ENCODE data around the gene ITPR3. TPM values are rescaled to one million over a fixed set of nuclear protein-coding genes. Genes with fewer than 3 reads are reported as not detected.
A peak's percentile ranks its signal among the peaks of the same experiment; 100 is the strongest.

ITPR3 gene
- total and polyA plus RNA-seq, 2 of the 13 experiments (the other 11 are each of a cell fraction or from before 2014, with no cell fraction given) = 3.8 to 21.4 TPM

- TF ChIP-seq, protein P1, sequence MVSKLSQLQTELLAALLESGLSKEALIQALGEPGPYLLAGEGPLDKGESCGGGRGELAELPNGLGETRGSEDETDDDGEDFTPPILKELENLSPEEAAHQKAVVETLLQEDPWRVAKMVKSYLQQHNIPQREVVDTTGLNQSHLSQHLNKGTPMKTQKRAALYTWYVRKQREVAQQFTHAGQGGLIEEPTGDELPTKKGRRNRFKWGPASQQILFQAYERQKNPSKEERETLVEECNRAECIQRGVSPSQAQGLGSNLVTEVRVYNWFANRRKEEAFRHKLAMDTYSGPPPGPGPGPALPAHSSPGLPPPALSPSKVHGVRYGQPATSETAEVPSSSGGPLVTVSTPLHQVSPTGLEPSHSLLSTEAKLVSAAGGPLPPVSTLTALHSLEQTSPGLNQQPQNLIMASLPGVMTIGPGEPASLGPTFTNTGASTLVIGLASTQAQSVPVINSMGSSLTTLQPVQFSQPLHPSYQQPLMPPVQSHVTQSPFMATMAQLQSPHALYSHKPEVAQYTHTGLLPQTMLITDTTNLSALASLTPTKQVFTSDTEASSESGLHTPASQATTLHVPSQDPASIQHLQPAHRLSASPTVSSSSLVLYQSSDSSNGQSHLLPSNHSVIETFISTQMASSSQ (IDR thresholded peaks at IDR 0.05; ENCODE audit: low read depth) = no peak
- TF ChIP-seq, protein P1 (CRISPR knock-in tag; IDR thresholded peaks at IDR 0.05; ENCODE audit: borderline replicate concordance) = peak; percentile 55; the same call in 1 of the 2 replicates
- TF ChIP-seq ZNF792 (CRISPR knock-in tag; IDR thresholded peaks at IDR 0.05) (peak; percentile 46; the same call in 1 of the 2 replicates), ZNF879 (CRISPR knock-in tag; IDR thresholded peaks at IDR 0.05) (peak; percentile 98), CAMTA2 (CRISPR knock-in tag; IDR thresholded peaks at IDR 0.05; ENCODE audit: borderline replicate concordance) (0 out of 2 replicates have a peak, but pooled peaks have one; percentile 88), HOXA7 (CRISPR knock-in tag; IDR thresholded peaks at IDR 0.05) (no peak), CREBL2 (CRISPR knock-in tag; IDR thresholded peaks at IDR 0.05; ENCODE audit: borderline replicate concordance) (peak; percentile 38; the same call in 1 of the 2 replicates), ELF3 (CRISPR knock-in tag; IDR thresholded peaks at IDR 0.05) (peak; percentile 57), SALL1 (CRISPR knock-in tag; IDR thresholded peaks at IDR 0.05) (peak; percentile 91), MZF1 (CRISPR knock-in tag; IDR thresholded peaks at IDR 0.05; ENCODE audit: borderline replicate concordance) (no peak; the same call in 1 of the 2 replicates), ZNF891 (CRISPR knock-in tag; IDR thresholded peaks at IDR 0.05) (peak; percentile 96), ZFP90 (CRISPR knock-in tag; IDR thresholded peaks at IDR 0.05; ENCODE audit: borderline replicate concordance) (peak; percentile 73; the same call in 1 of the 2 replicates), ZZZ3 (CRISPR knock-in tag; IDR thresholded peaks at IDR 0.05; ENCODE audit: borderline replicate concordance) (peak; percentile 72; the same call in 1 of the 2 replicates), KLF12 (CRISPR knock-in tag; IDR thresholded peaks at IDR 0.05; ENCODE audit: borderline replicate concordance) (0 out of 2 replicates have a peak, but pooled peaks have one; percentile 54), KLF6 (CRISPR knock-in tag; IDR thresholded peaks at IDR 0.05) (peak; percentile 96), ZNF713 (CRISPR knock-in tag; IDR thresholded peaks at IDR 0.05) (no peak), ZNF484 (CRISPR knock-in tag; IDR thresholded peaks at IDR 0.05; ENCODE audit: borderline replicate concordance, low read depth) (no peak), MXD1 (CRISPR knock-in tag; IDR thresholded peaks at IDR 0.05) (peak; percentile 96), SATB2 (CRISPR knock-in tag; IDR thresholded peaks at IDR 0.05) (0 out of 2 replicates have a peak, but pooled peaks have one; percentile 69)
- TF ChIP-seq, protein P2, sequence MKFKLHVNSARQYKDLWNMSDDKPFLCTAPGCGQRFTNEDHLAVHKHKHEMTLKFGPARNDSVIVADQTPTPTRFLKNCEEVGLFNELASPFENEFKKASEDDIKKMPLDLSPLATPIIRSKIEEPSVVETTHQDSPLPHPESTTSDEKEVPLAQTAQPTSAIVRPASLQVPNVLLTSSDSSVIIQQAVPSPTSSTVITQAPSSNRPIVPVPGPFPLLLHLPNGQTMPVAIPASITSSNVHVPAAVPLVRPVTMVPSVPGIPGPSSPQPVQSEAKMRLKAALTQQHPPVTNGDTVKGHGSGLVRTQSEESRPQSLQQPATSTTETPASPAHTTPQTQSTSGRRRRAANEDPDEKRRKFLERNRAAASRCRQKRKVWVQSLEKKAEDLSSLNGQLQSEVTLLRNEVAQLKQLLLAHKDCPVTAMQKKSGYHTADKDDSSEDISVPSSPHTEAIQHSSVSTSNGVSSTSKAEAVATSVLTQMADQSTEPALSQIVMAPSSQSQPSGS (CRISPR knock-in tag; IDR thresholded peaks at IDR 0.05) = no peak; the same call in 1 of the 2 replicates
- TF ChIP-seq, protein P3, sequence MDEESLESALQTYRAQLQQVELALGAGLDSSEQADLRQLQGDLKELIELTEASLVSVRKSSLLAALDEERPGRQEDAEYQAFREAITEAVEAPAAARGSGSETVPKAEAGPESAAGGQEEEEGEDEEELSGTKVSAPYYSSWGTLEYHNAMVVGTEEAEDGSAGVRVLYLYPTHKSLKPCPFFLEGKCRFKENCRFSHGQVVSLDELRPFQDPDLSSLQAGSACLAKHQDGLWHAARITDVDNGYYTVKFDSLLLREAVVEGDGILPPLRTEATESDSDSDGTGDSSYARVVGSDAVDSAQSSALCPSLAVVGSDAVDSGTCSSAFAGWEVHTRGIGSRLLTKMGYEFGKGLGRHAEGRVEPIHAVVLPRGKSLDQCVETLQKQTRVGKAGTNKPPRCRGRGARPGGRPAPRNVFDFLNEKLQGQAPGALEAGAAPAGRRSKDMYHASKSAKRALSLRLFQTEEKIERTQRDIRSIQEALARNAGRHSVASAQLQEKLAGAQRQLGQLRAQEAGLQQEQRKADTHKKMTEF (CRISPR knock-in tag; IDR thresholded peaks at IDR 0.05) = peak; percentile 87
These were observed 90.3 kb downstream of the ITPR3 start, which contains the start of gene UQCC2 (continued) for GRCh38 chr6:33711140-33712129.

Data from HepG2 (cell line).